HG03045 (cell line): Measurements from ENCODE around the gene CDIP1.

Source experiments
- ATAC-seq: cut with Tn5 transposase; IDR thresholded peaks from one replicate; pipeline ENCODE4 v1.9.1; 2021; ENCODE audit warnings: mild to moderate bottlenecking, moderate library complexity; ENCODE audit not compliant: unreplicated experiment

Gene CDIP1

DNA sequence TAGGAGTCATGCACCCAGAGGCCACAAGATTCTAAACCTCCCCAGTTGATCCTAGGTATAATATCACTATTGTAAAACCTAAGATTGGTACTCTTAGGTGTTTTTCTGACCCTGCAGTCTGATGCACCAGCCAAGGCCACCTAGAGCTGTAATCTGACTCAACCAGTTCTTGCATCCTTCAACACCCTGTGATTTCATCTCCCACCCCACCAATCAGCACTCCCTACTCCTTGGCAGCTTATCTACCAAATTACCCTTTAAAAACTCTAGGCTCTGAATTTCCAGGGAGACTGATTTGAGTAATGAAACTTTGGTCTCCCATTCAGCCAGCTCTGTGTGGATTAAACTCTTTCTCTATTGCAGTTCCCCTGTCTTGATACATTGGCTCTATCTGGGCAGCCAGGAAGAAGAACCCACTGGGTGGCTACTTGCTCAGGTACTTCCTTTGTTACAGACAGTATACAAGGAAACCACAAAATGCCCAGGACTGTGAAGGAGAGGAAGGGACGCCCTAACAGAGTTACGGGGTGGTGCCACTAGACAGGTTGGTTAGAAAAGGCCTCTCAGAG is 1.2 kb upstream of the CDIP1 start:
- ATAC-seq, result no peak

DNA sequence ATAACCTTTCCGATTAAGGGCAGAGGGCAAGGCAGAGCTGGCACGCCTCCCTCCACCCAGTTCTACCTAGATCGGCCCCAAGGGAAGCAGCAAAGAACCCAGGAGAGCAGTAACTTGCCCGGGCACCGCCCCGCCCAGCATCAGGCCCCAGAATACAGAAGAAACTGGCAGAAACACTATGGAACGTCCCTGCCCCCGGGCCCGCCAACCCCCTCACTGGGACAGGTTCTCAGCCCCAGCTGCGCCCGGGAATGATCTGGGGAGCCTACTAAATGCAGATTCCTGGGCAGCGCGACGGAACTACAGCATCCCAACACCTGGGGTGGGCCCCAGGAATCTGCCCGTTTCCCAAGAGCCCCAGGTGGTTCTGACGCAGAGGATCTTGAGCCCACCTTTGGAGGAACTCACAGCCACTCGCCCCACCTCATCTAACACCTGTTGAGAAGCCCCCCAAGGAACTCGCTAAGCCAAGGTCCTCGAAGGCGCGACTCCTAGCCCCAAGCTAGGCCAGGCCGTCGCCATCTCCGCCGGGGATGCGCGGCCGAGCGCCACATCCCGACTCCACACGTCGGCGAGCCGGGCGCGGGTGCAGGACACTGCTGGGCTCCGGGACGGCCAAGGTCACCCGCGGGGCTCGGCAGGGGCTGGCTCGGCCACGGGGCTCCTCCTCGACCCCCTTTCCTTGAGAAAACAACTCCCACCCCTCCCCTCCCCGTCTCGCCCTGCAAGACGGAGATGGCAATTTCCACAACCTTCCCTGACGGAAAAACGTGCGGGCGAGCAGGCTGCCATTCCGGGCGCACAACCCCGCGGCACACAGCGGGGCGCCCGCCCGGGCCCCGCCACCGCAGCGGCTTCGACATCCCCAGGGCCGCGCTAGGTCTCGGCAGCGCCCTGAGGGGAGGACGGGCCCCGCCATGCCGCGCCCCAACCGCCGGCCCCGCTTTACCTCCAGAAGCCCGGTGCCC is 913 bp downstream of the CDIP1 start:
- peak; percentile 25 for ATAC-seq

DNA sequence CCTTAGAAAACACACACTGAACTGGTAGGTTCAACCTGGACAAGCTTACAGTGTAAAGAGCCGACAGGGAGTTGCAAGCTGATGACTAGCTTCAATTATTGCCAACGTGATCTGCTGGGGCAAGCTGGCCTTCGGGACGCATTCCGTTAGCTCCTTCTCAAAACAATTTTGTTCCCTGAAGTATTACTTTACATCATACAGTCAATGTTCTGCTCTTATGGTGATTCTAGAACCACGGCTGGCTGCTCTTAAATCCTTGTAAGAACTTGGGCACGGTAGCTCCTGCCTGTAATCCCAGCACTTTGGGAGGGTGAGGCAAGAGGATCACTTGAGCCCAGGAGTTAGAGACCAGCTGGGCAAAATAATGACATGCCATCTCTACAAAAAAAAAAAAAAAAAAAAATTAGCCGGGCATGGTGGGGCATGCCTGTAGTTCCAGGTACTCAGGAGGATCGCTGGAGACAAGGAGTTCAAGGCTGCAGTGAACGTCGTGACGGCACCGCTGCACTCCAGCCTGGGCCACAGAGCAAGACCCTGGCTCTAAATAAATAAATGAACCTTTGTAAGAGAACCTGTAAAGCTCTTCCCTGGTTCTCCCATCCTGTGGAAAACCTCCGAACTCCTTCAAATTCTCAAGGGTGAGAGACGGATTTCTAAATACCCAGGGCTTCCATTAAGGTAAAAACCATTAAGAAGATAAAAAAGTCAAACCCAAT is 2.0 kb downstream of the CDIP1 start:
- no peak for ATAC-seq

DNA sequence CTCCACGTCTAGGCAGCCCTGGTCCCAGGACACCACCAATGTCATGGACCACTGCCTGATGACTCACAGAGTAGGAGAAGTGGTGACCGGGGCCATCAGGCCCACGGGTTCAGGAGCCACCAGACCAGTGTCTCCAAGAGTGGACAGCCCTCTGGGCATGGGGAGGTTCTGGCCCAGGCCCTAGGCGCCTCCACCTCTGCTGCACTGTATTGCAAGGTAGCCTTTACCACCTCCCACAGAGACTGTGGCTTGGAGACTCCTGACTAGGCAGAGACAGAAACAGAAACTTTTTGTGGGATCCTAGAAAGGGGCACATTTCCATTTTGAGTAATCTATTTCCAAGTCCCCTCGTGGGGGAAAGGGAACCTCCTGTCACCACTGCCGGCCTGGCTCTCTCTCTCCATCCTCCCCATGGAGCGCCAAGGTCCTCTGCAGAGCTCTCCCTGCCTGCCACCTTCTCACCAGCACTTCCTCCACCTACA is 2.9 kb downstream of the CDIP1 start:
- ATAC-seq, result no peak

DNA sequence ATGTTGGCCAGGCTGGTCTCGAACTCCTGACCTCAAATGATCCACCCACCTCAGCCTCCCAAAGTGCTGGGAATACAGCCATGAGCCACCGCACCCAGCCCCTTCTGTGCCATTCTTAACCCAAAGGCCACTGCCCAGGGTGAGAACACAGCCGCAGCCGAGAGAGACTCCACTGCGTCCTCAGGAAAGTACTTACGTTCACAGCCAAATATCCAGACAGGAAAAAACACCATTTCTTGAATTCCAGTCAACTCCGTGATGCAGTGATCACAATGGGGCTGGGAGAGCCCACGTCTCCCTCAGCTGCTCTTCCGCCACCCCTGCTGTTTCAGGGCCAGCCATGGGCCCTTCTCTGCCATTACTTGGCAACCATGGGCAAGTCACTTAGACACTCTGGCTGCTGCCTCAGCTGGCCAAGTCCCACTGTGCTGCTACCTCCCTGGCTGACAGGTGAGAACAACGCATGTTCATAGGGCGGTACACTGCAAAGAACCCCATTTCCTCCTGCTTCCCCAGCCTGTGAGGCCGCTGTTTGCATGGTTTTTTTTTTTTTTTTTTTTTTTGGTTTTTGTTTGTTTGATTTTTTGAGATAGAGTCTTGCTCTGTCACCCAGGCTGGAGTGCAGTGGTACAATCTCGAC is 4.3 kb downstream of the CDIP1 start:
- ATAC-seq, result no peak

DNA sequence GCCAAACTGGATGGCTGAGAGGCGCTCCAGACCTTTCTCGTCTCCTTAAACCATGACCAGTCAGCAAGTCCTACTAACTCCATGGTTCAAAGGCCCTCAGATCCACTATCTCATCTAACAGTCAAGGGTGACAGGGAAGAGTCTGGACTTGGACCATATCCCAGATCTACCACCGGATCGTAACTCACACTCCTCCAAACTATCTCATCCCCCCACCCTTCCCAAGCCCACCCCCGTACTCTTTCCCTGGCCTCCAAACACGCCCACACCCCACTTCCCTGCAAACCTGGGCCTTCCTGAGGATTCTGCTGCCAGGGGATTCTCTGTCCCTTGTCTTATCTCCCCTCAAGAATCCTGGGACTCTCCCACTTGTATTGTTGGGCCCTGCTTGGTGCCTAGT is 5.1 kb downstream of the CDIP1 start:
- ATAC-seq, result no peak

DNA sequence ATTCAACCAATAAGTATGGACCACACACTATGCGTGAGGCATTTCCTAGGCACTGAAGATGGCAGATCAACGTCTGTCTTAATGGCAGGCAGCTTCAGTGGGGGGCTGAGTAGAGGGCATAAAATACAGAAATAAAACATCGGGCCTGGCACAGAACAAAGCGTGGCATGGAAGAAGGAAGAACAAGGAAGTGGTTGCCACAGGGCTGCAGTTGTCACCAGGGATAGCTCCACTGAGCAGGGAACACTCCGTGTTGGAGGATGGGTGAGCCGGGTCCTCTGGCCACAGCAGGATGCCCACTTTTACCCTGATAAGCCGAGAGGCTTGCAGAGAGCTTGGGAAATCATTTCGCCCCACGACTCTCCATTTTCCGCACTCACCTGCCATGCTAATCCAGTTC is 6.3 kb downstream of the CDIP1 start:
- no peak for ATAC-seq

DNA sequence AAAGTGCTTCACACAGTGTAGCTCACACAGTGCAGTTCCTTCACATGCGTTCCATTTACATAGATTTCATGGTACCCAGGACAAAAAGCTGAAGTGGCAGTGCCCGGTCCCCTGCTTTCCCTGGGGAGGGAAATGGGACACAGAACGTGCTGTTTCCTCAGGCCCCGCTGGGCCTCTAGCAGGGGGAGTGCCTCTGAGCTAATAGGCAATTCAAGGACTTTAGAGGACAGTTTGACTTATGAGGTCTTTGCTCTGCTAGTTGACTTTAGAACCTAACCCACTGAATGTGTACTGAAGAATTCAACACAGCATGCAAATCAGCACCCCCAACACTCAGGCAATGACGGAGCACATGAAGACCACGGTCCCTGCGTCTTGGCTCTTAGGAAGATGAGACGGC is 6.8 kb downstream of the CDIP1 start:
- no peak for ATAC-seq

DNA sequence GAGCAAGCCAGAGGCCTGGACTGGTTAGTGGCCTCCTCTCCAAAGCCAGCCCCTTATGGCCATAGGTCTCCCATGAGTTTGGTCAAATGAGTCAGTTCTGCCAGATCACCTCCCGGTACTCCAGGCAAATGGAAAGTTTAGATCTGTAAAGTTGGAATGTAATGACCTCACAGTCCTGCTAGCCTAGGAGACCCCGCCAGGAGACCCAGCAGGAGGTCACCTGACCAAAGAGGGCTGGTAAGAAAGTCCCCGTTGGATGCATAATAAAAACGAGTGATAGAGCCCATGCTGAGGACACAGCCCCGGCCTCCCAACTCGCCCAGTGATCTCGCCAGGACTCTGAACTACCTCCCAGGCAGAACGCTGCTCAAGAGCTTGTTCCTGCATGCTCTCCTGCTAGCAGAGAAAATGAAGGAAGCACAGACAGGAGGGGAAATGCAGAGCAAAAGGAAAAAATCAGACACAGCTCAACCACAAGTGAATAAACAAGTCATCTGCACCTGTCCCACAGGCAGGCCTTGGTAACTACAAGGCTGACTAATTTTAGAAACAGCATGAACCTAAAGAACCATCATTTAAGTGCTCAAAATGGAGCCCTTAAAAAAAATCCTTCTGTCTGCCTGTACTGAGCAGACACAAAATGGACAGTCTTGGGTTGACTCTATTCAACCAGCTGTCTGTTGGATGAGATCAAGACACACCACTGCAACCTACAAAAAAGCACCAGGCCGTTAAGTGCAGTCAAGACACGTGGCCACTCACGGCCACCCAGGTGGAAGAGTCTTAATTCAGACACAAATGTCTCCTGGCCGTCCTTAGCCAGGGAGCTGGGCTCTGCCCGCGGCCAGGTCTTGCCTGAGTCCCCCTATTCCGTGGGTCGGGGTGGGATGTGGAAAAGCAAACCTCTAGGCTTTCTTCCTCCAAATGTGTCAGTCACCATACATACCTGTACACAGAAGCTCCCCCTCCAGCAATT is 9.2 kb downstream of the CDIP1 start:
- ATAC-seq, result no peak

DNA sequence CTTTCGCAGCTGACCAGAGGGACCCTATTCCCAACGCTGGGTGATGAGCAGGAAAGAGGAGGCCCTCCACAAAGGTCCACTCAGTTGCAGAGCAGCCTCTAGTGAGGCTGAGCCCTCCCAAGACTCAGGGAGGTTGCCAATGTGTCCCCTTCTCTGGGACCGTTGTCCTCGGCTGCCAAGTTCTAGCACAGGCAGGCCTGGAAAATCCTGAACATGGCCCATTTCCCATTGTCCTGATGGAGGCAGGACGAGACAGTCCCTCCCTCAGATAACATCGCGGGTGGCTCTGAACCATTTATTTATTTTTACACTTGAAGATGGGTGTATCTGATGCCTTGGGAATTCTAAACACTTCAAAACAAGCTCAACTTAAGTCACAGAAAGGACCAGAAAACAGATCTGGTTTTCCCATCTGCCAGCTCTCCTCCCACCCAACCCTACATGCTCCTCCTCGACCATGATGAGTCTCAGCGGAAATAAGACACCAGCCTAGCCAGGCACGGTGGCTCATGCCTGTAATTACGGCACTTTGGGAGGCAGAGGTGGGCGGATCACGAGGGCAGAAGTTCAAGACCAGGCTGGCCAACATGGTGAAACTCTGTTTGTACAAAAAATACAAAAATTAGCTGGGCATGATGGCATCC is 12.8 kb downstream of the CDIP1 start:
- ATAC-seq, result no peak

DNA sequence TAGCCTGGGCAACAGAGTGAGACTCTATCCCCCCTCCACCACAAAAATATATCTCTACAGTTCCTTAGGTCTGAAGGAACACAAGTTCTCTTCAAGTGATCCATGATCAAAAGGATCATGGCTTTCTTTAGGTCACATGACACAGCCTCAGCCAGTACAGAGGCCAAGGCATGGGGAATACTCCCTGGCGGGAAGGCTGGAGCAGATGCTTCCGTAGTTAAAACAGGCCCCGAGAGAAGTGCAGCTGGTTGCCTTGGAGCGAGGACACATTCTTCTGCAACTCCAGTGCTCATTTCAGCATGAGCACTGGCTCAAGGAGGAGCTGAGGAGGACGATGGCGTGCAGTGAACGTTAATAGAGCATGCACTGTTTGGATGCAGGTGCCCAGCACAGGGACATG is 13.5 kb downstream of the CDIP1 start:
- no peak for ATAC-seq

DNA sequence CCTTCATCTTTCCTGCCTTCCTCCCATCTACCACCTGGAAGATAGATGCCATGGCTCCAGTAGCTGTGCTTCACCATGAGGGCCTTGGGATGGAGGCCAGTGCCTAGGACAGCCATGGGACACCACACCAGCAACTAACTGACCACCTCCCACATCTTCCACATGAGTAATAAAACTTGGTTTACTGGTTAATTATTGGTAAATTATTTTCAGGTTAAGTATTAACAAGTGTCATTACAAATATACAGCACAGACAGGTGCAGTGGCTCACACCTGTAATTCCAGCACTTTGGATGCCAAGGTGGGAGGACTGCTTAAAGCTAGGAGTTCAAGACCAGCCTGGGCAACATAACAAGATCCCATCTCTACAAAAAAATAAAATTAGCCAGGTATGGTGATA is 14.0 kb downstream of the CDIP1 start:
- no peak for ATAC-seq

DNA sequence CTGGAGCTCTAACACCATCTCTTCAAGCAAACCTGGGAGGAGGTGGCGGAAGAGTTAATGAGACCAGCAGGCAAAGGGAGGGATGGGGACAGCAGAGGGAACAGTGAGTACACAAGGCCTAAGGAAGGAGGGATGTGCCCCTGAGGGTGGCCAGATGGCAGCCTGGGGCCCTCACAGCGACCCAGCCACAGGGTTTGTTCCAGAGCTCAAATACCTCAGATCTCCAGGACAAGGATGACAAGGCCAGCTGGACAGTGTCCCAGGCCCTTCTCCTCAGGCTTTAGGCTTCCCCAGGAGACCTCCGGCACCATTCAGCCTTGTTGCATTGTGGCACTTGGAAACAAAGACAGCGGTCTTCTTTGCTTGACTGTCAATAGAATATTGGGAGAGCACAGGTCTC is 14.9 kb downstream of the CDIP1 start:
- no peak for ATAC-seq

DNA sequence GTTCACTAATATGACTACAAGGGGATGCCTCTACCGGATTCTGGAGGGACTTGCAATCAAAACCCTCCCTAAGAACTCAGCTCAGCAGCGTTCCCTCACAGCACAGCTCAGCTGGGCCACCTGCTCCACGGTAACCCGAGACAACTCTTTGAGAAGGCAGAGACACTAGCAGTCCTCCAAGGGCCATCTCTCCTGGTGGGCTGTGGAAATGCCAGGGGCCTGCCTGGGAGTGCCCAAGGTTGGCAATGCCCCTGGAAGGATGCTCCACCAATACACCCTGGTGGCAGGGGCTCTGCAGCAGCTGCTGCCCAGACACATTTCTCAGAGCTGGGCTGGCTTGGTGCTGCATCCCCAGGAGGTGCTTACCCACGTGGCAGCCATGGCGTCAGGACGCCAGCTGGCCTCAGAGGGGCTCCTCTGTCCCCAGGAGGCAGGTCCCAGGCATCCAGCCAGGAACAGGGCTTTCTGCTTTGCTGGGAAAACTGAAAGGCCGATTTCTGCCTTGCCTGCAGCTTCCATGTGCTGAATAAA is 16.5 kb downstream of the CDIP1 start:
- no peak for ATAC-seq

DNA sequence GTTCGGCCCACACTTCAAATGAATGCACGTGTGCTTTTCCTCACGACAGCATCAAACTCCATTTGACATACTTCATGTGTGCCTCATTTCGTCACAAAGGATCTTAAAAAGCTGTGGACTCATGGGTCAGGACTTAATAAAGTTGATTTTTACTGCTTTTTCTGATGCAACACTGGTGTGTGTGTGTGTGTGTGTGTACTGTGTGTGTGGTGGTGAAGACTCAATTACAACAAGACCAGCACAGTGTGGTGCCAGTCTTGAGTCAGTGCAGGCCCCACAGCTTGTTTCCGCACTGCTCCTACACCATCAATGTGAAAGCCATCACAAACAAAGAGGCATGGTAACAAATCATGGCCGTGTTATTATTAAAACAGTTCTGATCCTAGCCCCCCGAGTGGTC is 17.7 kb downstream of the CDIP1 start:
- ATAC-seq, result no peak

DNA sequence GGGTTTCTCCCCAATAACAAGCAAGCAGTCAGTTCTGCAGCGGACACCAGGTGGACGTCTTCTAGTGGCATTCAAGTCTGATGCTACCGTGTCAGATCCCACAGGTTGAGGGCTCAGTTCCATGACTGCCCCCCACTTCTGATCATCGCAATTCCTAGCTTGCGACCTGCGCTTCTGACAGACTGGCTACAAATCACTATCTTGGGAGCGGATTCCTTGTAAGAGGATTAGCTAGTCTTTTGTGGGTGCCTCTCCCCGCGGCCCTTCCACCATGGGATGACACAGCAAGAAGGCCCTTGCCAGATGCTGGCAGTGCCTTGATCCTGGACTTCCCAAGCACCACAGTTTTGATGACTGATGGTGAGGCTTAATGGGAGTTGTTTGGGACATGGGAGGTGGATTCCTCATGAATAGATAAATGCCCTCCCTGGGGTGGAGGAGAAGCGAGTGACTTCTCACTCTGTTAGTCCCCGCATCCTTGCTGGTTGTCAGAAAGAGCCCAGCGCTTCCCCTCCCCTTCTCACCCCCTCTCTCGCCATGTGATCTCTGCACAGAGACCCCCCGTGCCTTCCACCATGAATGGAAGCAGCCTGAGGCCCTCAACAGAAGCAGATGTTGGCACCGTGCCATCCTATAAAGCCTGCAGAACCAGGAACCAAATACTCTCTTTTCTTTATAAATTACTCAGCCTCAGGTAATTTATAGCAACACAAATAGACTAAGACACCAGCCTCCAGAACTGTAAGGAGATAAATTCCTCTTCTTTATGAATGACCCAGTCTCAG is 19.1 kb downstream of the CDIP1 start:
- ATAC-seq, result no peak

DNA sequence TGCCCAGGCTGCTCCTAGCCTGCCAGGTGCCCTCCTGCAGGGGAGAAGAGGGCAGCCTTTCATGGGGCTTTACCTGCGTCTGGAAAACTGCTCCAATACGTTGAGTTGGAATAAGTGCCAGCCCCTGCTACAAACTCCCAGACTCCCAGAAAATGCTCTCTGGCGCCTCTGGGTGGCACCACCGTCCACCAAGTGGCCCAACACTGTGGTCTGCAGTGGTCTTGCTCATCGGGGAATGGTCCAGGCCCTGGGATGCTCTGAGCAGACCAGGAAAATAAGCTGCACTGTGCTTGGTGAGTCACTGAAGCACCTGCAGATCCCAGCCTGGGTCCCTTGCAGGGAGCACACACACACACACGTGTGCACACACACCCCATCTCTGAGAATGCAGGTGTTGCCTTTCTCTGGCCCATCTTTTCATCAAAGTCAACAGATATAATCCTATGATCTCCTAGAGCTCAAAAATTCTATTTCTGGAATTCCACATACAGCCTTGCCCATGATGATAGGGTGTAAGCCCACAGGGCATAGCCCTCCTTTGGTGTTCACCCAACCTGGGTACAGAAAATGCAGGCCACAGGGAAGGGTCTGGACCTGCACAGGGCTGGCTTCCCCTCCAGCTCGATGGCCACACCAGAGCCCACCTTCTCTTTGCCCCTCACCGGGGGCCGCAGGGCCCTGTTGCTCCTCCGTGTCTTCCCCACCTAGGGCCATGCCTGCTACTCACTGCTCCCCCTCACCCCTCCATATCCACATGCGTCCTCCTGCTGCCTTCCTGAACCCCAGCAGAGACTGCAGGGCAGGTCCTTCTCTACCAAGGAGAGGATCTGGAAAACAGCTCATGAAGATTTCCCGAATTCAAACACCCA is 20.5 kb downstream of the CDIP1 start:
- no peak for ATAC-seq
